Upper lobe of right lung (tissue), 1 donor: ENCODE measurements around the gene SH3BGRL2. TPM values are rescaled to one million over a fixed set of nuclear protein-coding genes. Genes with fewer than 3 reads are reported as not detected.

Source experiments
- ATAC-seq: fragments of 200-7000 bp; cut with Tn5 transposase; one replicate; pipeline ENCODE4 v1.9.1; 2020; ENCODE audit warnings: mild to moderate bottlenecking, moderate library complexity
- DNase-seq: peaks from one replicate; pipeline ENCODE4 v3.0.0-alpha.2; 2020
- H3K27ac ChIP-seq: fragments of 200-600 bp; one replicate; pipeline ENCODE4 v1.8.0; 2022
- H3K27me3 ChIP-seq: fragments of 200-600 bp; one replicate; pipeline ENCODE4 v1.8.0; 2022; ENCODE audit warnings: mild to moderate bottlenecking
- H3K36me3 ChIP-seq: fragments of 200-600 bp; one replicate; pipeline ENCODE4 v1.8.0; 2022
- H3K4me1 ChIP-seq: fragments of 200-600 bp; one replicate; pipeline ENCODE4 v1.8.0; 2022
- H3K4me3 ChIP-seq: fragments of 200-600 bp; one replicate; pipeline ENCODE4 v1.8.0; 2022; ENCODE audit warnings: mild to moderate bottlenecking
- H3K9me3 ChIP-seq: fragments of 200-600 bp; one replicate; pipeline ENCODE4 v1.8.0; 2022
- CTCF ChIP-seq: fragments of 200-600 bp; IDR thresholded peaks from one replicate; pipeline ENCODE4 v1.8.0; 2022; ENCODE audit warnings: antibody characterized with exemption
- intact Hi-C: fragments of 100-400 bp; cut with DNase I; formaldehyde crosslinking; loops from one replicate; pipeline ENCODE4 v1.11.0; 2022
- total RNA-seq: library from RNA; stranded (reverse); fragmentation: NEBNext Ultra II Directional; extraction: Animal tissue kit (Norgen Biotek cat#: 25700); gene quantifications from one replicate; pipeline ENCODE4 v1.2.1, GENCODE V29; 2021
- donor health status: DM: no; HTN: yes; CAD: no; lungs with severe emphysema.

Gene SH3BGRL2
- total RNA-seq, 1 donor from 2014 or later, result 33.9 TPM

GRCh38 chr6:79598012-79598411, 33.1 kb upstream of the SH3BGRL2 start:
- no peak overlapping the region for H3K27ac ChIP-seq
- H3K27me3 ChIP-seq, result no peaks in the 10 kb centered on the region
- no peak for ATAC-seq
- no peaks in the 10 kb centered on the region for H3K36me3 ChIP-seq
- no peaks in the 10 kb centered on the region for H3K4me1 ChIP-seq
- no peak for DNase-seq
- intact Hi-C loops, result no loop called here
- TF ChIP-seq CTCF, result no peak
- H3K4me3 ChIP-seq, result no peak overlapping the region
- no peaks in the 10 kb centered on the region for H3K9me3 ChIP-seq

GRCh38 chr6:79599725-79600259, 31.3 kb upstream of the SH3BGRL2 start:
- no peak for ATAC-seq
- Histone ChIP-seq H3K4me1 (no peaks in the 10 kb centered on the region), H3K36me3 (no peaks in the 10 kb centered on the region), H3K4me3 (no peak overlapping the region), H3K27me3 (no peaks in the 10 kb centered on the region), H3K9me3 (no peaks in the 10 kb centered on the region), H3K27ac (no peak overlapping the region)
- no peak for DNase-seq
- no peak for TF ChIP-seq CTCF
- intact Hi-C loops, result no loop called here

DNA sequence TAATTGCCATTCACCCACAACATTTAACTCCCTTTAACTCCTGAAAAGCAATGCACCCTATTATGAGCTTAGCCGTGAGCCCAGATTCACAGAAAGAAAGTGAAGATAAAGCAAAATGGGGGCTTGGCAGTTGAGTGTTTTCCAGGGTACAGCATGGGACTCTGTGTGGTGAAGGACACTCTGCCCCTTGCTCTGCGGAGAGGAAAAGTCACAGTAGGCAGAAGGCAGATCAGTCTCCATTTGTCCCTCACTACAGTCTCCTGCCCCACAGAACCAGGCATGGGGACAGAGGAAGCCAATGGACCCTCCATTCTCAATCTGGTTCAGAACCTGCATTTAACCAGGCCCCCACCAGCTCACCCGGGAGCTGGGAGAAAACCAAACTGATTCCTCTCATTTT, 30.8 kb upstream of the SH3BGRL2 start:
- no peak overlapping the region for H3K27ac ChIP-seq
- H3K27me3 ChIP-seq, result no peaks in the 10 kb centered on the region
- TF ChIP-seq CTCF, result no peak
- no peak for ATAC-seq
- no peak for DNase-seq
- intact Hi-C loops, result no loop called here
- H3K9me3 ChIP-seq, result no peaks in the 10 kb centered on the region
- H3K4me1 ChIP-seq, result no peaks in the 10 kb centered on the region
- H3K36me3 ChIP-seq, result no peaks in the 10 kb centered on the region
- H3K4me3 ChIP-seq, result no peak overlapping the region

GRCh38 chr6:79600812-79601609, 30.1 kb upstream of the SH3BGRL2 start:
- H3K27ac ChIP-seq, result no peak overlapping the region
- ATAC-seq (no peak), DNase-seq (no peak)

GRCh38 chr6:79602859-79603258, 28.3 kb upstream of the SH3BGRL2 start:
- DNase-seq, result no peak
- no peak for ATAC-seq
- intact Hi-C loops, result no loop called here
- no peak for TF ChIP-seq CTCF
- no peak overlapping the region for H3K4me3 ChIP-seq
- no peak overlapping the region for H3K27ac ChIP-seq
- H3K27me3 ChIP-seq, result no peaks in the 10 kb centered on the region
- H3K36me3 ChIP-seq, result no peaks in the 10 kb centered on the region
- no peaks in the 10 kb centered on the region for H3K9me3 ChIP-seq
- H3K4me1 ChIP-seq, result no peaks in the 10 kb centered on the region

More at GRCh38 chr6:79600812-79601609, 30.1 kb upstream of the SH3BGRL2 start:
- no peak for TF ChIP-seq CTCF
- intact Hi-C loops, result no loop called here
- H3K4me1 ChIP-seq, result no peaks in the 10 kb centered on the region
- no peak overlapping the region for H3K4me3 ChIP-seq
- no peaks in the 10 kb centered on the region for H3K9me3 ChIP-seq
- no peaks in the 10 kb centered on the region for H3K36me3 ChIP-seq
- no peaks in the 10 kb centered on the region for H3K27me3 ChIP-seq
